ENCODE data around the gene ASTN2.

The ASTN2 gene

DNA sequence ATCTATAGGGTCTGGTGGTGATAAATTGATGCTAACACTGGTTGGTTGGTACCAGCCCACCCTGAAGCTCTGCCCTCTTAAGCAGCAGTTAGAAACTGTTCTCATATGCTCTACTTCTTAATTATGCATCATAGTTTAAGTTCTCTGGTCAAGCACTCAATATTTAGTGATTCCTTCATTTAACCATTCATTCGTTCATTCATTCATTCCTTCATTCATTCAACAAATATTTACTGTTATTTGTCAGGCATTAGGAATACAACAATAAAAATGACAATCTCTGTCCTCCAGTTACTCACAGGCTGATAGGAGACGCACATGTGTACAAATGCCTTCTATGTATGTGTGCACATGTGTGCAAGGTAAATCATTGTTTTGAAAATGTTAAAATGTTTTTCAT is 673.1 kb downstream of the ASTN2 start:
- Mint-ChIP-seq H3K4me1 (no peaks in the 10 kb centered on the region), H3K4me3 (no peak overlapping the region), H3K36me3 (no peaks in the 10 kb centered on the region), H3K9me3 (no peaks in the 10 kb centered on the region), H3K27ac (no peak overlapping the region), H3K27me3 (peaks cover 3% of the 10 kb centered on the region)

DNA sequence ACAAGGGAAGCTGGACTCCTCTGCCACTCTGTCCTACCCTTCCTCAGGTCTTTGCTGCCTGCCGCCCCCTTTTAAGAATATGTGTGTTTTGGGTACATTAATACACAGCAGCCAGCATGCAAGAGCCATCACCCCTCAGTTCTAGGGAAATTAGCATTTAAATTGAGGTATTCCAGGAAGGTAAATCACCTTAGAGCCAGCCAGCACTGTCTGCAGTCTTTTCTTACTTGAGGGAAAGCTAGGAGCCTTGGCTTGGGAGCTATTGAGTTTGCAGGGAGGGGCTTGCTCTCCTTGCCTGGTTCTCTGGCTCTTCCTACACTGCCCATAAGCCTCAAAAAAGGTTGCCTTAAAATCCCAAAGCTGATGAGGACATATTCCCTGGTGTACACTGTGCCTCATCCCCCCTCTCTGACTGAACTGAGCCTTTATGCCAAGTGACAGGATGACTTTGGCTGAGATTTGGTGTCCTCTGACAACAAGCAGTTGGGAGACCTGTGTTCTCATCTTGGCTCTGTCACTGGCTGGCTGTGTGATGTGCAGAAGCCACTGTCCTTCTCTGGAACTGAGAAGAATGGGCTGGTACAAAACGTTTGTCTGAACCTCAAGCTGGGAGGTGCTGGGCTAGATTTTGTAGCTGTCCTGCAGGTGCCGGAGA is 673.6 kb downstream of the ASTN2 start:
- Mint-ChIP-seq H3K4me3 (no peak overlapping the region), H3K9me3 (no peaks in the 10 kb centered on the region), H3K27me3 (peaks cover 2% of the 10 kb centered on the region)

DNA sequence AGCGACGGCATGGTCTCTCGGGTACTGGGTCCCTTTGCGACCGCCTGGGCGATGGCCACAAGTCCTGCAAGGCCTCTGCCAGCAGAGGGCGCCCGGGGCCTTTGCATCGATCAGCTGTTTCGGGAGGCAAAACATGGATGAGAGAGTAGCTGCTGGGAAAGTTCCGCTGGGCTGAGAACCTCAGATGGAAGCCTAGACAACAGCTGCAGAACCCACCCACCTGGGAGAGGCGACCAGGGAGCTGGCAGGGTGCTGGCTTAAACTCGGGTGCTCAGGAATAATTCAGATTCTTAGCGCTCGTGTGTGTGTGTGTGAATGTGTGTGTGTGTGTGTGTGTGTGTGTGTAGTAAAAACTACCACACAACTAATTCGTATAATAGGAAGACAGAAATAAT is 677.7 kb downstream of the ASTN2 start:
- Mint-ChIP-seq H3K4me1 (no peaks in the 10 kb centered on the region), H3K9me3 (no peaks in the 10 kb centered on the region), H3K27me3 (peaks cover 11% of the 10 kb centered on the region), H3K36me3 (no peaks in the 10 kb centered on the region), H3K4me3 (no peak overlapping the region), H3K27ac (no peak overlapping the region)

More for the DNA sequence above, 673.6 kb downstream of the ASTN2 start:
- Mint-ChIP-seq H3K27ac (no peak overlapping the region), H3K4me1 (no peaks in the 10 kb centered on the region), H3K36me3 (no peaks in the 10 kb centered on the region)

DNA sequence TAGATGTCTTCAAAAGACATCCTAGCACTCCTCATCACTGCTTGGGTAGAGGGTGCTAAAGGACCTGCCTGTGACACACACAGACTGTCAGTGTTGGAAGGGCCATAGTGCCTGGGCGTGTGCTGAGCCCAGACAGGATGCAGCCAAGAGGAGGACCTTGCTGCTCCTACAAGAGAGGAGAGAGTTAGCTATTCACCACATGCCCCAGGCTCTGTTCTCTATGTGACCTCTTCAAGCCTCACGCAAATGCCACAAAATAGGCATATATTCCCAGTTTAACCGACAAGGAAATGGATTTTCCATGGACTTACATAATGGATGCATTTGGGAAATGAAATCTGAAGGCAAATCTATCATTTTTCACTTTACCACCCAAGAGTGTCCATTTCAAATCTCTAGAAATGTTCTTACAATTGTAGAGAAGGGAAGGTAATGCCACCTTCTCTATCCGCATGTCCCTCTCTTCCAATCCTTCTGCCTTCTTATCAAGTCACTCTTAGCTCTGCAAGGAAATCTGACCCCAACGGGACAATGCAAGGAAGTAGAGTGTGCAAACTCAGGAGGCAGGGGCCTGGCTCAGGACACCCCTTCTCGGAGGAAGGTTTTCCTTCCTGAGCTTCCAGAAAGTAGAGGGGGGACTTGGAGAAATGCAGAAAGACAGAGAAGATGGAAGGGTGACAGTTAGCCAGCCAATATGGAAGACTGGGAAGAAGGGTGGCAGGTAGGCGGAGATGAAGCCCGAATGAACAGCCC is 678.3 kb downstream of the ASTN2 start:
- Mint-ChIP-seq H3K9me3 (no peaks in the 10 kb centered on the region), H3K4me3 (no peak overlapping the region), H3K27ac (no peak overlapping the region), H3K4me1 (no peaks in the 10 kb centered on the region), H3K36me3 (no peaks in the 10 kb centered on the region), H3K27me3 (peaks cover 11% of the 10 kb centered on the region)

DNA sequence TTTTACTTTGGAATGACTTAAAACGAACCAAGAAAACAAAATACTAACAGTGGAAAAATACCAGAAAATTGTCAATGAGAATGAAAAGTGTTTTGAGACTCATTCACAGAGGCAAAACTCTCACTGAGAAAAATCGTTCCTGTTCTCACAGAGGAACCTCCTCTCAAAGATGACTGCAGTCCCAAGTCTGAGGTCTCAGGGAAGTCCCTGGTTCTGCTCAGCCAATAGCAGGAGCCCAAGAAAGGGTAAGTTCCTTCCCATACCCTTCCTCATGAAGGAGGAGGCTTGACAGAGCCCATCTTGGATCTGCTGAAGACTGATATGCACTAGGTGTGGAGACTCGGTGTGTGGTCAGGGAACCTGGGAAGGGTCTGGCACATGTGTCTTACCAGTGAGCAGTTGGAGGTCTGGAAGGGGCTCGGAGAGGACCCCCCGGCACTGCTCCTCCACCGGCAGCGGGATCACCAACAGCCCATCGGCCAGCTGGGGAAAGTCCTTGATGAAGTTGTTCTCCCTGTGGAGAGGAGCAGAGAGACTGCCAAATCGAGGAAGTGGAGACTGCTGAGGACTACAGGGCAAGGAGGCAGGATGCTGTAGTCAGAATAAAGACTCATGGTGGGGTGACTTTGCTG is 681.7 kb downstream of the ASTN2 start:
- no peaks in the 10 kb centered on the region for H3K9me3 Mint-ChIP-seq
- H3K27me3 Mint-ChIP-seq = peaks cover 13% of the 10 kb centered on the region
- no peaks in the 10 kb centered on the region for H3K4me1 Mint-ChIP-seq
- H3K27ac Mint-ChIP-seq = no peak overlapping the region
- H3K4me3 Mint-ChIP-seq = no peak overlapping the region
- H3K36me3 Mint-ChIP-seq = no peaks in the 10 kb centered on the region

DNA sequence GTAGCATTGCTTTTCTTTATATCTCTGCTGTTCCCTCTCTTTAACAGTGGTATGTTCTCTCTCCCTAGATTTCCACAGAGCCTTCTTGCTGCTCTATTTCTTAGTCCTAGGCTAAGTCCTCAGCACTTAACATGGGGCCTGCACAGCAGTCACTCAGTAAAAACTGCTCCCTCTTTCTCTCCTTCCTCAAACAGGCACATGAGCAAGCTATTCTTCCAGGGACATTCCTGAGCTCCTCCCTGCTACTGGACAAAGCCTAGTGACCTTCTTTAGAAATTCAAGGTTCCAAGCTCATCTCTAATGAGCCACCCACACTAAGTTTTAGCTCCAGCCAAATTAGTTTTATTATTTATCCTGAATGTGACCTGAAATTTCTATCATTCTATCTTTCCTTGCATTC is 688.3 kb downstream of the ASTN2 start:
- H3K27me3 Mint-ChIP-seq = peaks cover 6% of the 10 kb centered on the region
- no peaks in the 10 kb centered on the region for H3K9me3 Mint-ChIP-seq
- no peaks in the 10 kb centered on the region for H3K4me1 Mint-ChIP-seq
- no peak overlapping the region for H3K27ac Mint-ChIP-seq
- H3K4me3 Mint-ChIP-seq = no peak overlapping the region
- H3K36me3 Mint-ChIP-seq = no peaks in the 10 kb centered on the region

DNA sequence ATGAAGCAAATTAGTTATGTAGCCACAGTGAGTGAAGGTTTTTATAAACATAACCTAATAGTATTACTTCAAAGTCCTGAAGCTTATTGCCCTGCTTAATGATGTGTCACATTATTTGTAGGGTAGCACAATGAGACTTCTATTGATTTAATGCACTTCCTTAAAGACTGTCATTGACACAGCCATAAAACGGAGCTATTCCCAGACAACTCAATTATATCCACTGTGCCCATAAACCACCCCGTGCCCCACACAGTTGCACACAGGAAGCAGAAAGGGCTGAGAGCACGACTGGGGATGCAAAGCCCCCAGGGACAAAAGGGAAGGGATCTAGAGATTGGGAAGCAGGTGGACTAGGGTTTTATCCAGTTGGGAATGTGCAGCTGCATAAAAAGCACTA is 690.7 kb downstream of the ASTN2 start:
- Mint-ChIP-seq H3K4me3 (no peak overlapping the region), H3K27ac (no peak overlapping the region), H3K27me3 (peaks cover 4% of the 10 kb centered on the region), H3K36me3 (no peaks in the 10 kb centered on the region), H3K4me1 (no peaks in the 10 kb centered on the region), H3K9me3 (no peaks in the 10 kb centered on the region)

DNA sequence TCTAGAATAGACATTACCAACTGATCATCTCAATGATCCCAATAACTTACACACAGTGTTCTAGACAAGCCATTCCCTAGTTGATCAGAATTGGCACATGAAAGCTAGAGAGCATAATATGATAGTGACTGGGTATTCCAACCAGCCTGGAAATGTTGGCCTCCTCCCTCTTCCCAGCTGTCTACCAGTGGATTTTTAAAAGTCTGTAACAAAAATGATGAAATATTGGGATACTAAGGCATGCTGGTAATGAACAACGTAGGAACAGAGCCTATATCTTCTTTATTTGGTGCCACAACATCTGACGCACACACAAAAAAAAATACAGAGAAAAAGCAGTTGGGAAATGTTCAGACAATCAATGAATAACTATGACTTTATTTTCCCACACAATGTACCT is 692.9 kb downstream of the ASTN2 start:
- H3K27ac Mint-ChIP-seq = no peak overlapping the region
- H3K36me3 Mint-ChIP-seq = no peaks in the 10 kb centered on the region
- H3K4me1 Mint-ChIP-seq = no peaks in the 10 kb centered on the region
- H3K27me3 Mint-ChIP-seq = peaks cover 2% of the 10 kb centered on the region
- no peaks in the 10 kb centered on the region for H3K9me3 Mint-ChIP-seq
- H3K4me3 Mint-ChIP-seq = no peak overlapping the region

DNA sequence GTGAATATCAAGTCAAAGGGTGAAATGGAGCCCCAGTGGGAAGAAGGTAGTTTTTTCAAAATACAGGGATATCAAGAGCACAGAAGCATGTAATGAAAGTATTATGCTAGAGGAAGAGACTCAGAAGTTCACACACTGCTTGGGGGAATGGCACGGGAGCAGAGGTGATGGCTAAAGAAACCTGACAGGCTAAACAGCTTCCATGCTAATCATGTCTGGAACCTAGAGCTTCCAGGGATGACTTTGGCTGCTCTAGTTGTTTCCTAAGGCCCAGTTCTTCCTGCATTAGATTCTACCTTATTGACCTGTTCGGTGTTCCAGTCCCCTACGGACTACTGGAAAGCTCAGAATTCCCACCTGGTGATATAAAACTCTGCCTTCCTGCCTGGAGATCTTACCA is 693.4 kb downstream of the ASTN2 start:
- no peaks in the 10 kb centered on the region for H3K4me1 Mint-ChIP-seq
- no peak overlapping the region for H3K27ac Mint-ChIP-seq
- H3K36me3 Mint-ChIP-seq = no peaks in the 10 kb centered on the region
- H3K4me3 Mint-ChIP-seq = no peak overlapping the region
- H3K9me3 Mint-ChIP-seq = no peaks in the 10 kb centered on the region
- H3K27me3 Mint-ChIP-seq = peaks cover 2% of the 10 kb centered on the region

DNA sequence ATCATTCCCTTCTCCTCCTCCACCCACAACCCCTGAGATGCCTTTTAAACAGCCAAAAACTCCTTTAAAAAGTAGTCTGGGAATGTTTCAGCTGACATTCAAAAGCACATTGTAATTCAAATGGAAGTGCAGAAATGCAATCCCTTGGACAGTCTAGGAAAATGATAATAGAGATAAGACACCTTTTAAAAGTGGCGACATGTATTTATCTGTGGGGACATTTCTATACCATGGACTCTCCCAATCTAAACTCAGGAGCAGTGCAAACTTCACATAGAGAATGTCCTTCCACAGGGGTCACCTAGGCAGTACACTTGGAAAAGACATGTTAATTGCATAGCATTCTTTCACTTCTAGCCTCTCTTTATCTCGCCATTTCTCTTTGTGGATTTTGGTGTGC is 694.7 kb downstream of the ASTN2 start:
- Mint-ChIP-seq H3K27ac (no peak overlapping the region), H3K4me3 (no peak overlapping the region), H3K36me3 (no peaks in the 10 kb centered on the region), H3K4me1 (no peaks in the 10 kb centered on the region), H3K9me3 (no peaks in the 10 kb centered on the region), H3K27me3 (peaks cover 2% of the 10 kb centered on the region)

DNA sequence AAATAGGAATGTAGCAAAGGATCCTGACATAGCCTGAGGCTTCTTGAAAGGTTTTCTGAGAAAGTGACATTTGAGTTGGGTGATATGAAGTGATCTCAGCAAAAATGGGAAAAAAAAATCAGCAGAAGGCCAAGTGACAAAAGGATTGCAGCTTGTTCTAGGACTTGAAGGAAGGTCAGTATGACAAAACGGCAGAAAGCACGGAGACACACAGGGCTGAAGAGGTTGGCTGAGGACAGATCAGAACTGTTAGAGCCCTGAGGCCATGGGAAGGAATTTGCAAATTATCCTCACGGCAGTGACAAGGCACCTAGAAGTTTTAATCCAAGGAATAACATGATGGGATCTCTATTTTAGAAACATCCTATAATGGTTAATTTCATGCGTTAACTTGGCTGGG is 696.7 kb downstream of the ASTN2 start:
- Mint-ChIP-seq H3K36me3 (no peaks in the 10 kb centered on the region), H3K4me1 (no peaks in the 10 kb centered on the region), H3K27me3 (no peaks in the 10 kb centered on the region), H3K9me3 (no peaks in the 10 kb centered on the region), H3K4me3 (no peak overlapping the region), H3K27ac (no peak overlapping the region)

DNA sequence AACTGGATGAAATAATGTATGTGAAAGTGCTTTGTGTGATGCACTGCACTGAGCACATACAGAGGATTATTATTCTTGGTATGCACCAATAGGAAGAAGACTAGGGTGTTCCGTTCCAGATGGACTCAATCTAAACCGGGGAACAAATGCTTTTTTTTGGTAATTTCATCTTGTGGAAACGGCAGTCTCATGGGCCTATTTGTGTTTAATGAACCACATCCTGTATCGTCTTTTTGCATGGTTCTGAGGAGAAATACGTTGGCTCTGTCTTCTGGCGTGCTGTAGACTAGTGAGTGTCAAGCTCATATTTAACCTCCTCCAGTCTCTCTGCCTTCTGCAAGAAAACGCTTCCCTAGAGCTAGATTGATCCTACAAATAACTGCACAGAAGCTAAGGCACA is 697.7 kb downstream of the ASTN2 start:
- Mint-ChIP-seq H3K4me1 (no peaks in the 10 kb centered on the region), H3K27ac (no peak overlapping the region), H3K4me3 (no peak overlapping the region), H3K36me3 (no peaks in the 10 kb centered on the region), H3K9me3 (no peaks in the 10 kb centered on the region), H3K27me3 (no peaks in the 10 kb centered on the region)

DNA sequence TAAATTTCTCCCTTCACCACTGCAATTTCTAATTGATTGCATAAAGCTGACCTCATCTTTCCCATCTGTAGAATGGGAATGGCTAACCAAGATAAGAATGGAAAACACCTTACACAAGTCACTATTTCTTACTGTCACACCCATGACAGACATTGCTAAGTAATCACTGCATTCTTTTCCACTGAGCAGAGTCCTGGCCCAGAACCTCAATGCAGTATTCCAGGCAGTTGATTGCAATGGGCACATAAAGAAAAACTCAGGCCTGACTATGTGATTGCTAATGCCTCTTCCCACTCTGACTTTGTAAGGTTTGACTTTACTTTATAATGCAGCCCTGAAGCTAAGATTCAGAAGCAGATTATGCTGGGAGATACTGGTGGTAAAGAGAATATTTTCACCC is 698.4 kb downstream of the ASTN2 start:
- Mint-ChIP-seq H3K27me3 (no peaks in the 10 kb centered on the region), H3K27ac (no peak overlapping the region), H3K4me3 (no peak overlapping the region), H3K9me3 (no peaks in the 10 kb centered on the region), H3K4me1 (no peaks in the 10 kb centered on the region), H3K36me3 (no peaks in the 10 kb centered on the region)

DNA sequence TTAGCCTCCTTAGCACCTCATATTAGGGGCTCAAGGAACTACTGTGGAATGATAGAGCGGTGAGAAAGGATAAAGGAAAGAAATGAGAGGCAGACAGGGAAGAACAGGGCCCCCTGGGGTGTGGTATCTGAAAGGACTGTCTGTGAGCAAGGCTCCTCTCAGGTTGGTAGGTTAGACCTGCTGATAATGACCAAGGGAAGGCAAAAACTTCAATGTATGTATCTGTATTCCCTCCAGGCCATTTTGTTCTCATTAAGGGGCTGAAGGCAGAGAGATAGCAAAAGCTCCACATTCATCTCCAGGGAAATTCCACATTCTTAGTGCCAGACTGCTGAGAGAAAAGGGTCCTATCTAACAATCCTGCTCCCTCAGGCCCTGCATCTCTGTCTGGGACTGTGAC is 699.1 kb downstream of the ASTN2 start:
- Mint-ChIP-seq H3K27ac (no peak overlapping the region), H3K36me3 (no peaks in the 10 kb centered on the region), H3K4me3 (no peak overlapping the region)

DNA sequence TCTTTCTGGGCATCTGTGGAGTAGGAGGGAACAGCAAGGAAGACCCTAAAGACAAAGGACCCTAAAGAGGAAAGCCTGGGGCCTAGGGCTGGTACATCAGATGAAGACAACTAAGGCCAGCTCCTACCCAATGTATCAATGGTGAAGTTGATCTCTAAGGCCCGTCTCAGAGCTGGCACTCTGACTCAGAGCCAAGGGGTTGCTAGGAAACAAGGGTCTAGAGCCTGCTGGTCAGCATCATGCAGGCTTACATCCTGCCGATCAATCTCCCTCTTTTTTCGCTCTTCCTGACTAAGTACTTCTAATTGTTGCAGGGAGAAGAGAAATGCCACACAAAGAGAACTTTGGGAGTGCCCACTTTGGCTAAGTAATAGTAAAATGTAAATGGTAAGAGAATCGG is 701.6 kb downstream of the ASTN2 start:
- H3K27ac Mint-ChIP-seq = no peak overlapping the region
- no peak overlapping the region for H3K4me3 Mint-ChIP-seq
- no peaks in the 10 kb centered on the region for H3K4me1 Mint-ChIP-seq
- H3K36me3 Mint-ChIP-seq = no peaks in the 10 kb centered on the region
- no peaks in the 10 kb centered on the region for H3K27me3 Mint-ChIP-seq
- no peaks in the 10 kb centered on the region for H3K9me3 Mint-ChIP-seq

More for the DNA sequence above, 699.1 kb downstream of the ASTN2 start:
- no peaks in the 10 kb centered on the region for H3K4me1 Mint-ChIP-seq
- no peaks in the 10 kb centered on the region for H3K27me3 Mint-ChIP-seq
- no peaks in the 10 kb centered on the region for H3K9me3 Mint-ChIP-seq

DNA sequence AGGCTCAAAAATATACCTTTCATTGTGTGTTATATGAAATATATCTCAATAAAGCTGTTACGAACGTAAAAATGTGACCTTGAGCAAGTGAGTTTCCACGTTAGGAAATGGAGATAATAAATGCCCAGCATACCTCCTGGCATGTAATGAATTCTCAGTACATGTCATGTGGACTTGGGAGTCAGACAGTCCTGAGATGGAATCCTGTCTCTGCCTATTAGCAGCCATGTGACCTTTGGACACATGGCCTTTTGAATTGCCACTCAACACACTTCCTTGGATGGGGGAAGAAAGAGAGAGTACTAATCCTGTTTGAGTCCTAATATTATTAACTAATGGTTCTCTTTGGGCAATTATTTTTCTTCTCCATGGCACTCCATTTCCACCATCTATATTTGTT is 702.1 kb downstream of the ASTN2 start:
- Mint-ChIP-seq H3K27ac (no peak overlapping the region), H3K27me3 (no peaks in the 10 kb centered on the region), H3K9me3 (no peaks in the 10 kb centered on the region), H3K4me1 (no peaks in the 10 kb centered on the region), H3K36me3 (no peaks in the 10 kb centered on the region), H3K4me3 (no peak overlapping the region)

Measured in activated naive CD4-positive, alpha-beta T cell treated with anti-CD3 and anti-CD28 coated beads, Interleukin-2, amount 50 U/mL, for 24 hours (primary cell).